ENCODE results near the gene KY. TPM values are rescaled to one million over a fixed set of nuclear protein-coding genes. Genes with fewer than 3 reads are reported as not detected.
A peak's percentile ranks its signal among the peaks of the same experiment; 100 is the strongest.

The KY gene
- total RNA-seq, 1 experiment from 2014 or later = 0.05 TPM

- H3K9me3 ChIP-seq (replicated peaks) = no peaks in the 10 kb centered on the region
- H3K27me3 ChIP-seq (replicated peaks) = no peaks in the 10 kb centered on the region
- H3K4me1 ChIP-seq (replicated peaks) = no peaks in the 10 kb centered on the region
- no peaks in the 10 kb centered on the region for H3K36me3 ChIP-seq
- no peak overlapping the region for H3K27ac ChIP-seq
- no peak overlapping the region for H3K4me3 ChIP-seq
- DNase-seq (ENCODE audit: low read depth in 1 of 2, low spot score in 2 of 2) = peak in 1 of 2 experiments; percentile 19
Observed at GRCh38 chr3:134625885-134626741, 24.7 kb downstream of the KY start.

- H3K27ac ChIP-seq = no peak overlapping the region
- H3K9me3 ChIP-seq (replicated peaks) = no peaks in the 10 kb centered on the region
- no peaks in the 10 kb centered on the region for H3K4me1 ChIP-seq (replicated peaks)
- no peaks in the 10 kb centered on the region for H3K36me3 ChIP-seq
- no peaks in the 10 kb centered on the region for H3K27me3 ChIP-seq (replicated peaks)
- no peak overlapping the region for H3K4me3 ChIP-seq
- peak in 1 of 2 experiments; percentile 20 for DNase-seq (ENCODE audit: low read depth in 1 of 2, low spot score in 2 of 2)
Observed at GRCh38 chr3:134625462-134625861, 25.4 kb downstream of the KY start.

- no peak overlapping the region for H3K27ac ChIP-seq
- no peaks in the 10 kb centered on the region for H3K36me3 ChIP-seq
- no peaks in the 10 kb centered on the region for H3K27me3 ChIP-seq (replicated peaks)
- peak in 1 of 2 experiments; percentile 13 for DNase-seq (ENCODE audit: low read depth in 1 of 2, low spot score in 2 of 2)
- no peaks in the 10 kb centered on the region for H3K4me1 ChIP-seq (replicated peaks)
- H3K9me3 ChIP-seq (replicated peaks) = no peaks in the 10 kb centered on the region
- H3K4me3 ChIP-seq = no peak overlapping the region
Observed at GRCh38 chr3:134624537-134625287, 26.1 kb downstream of the KY start.

GRCh38 chr3:134623615-134624245 lies 27.1 kb downstream of the KY start:
- H3K27ac ChIP-seq = no peak overlapping the region
- no peaks in the 10 kb centered on the region for H3K27me3 ChIP-seq (replicated peaks)
- no peaks in the 10 kb centered on the region for H3K4me1 ChIP-seq (replicated peaks)
- no peak for DNase-seq (ENCODE audit: low read depth in 1 of 2, low spot score in 2 of 2)
- no peaks in the 10 kb centered on the region for H3K36me3 ChIP-seq
- H3K4me3 ChIP-seq = no peak overlapping the region
- H3K9me3 ChIP-seq (replicated peaks) = no peaks in the 10 kb centered on the region

GRCh38 chr3:134622806-134623365 lies 27.9 kb downstream of the KY start:
- no peak for DNase-seq (ENCODE audit: low read depth in 1 of 2, low spot score in 2 of 2)
- H3K9me3 ChIP-seq (replicated peaks) = no peaks in the 10 kb centered on the region

GRCh38 chr3:134621854-134622253 lies 29.0 kb downstream of the KY start:
- Histone ChIP-seq H3K4me1 (replicated peaks) (no peaks in the 10 kb centered on the region), H3K27me3 (replicated peaks) (0 out of 2 replicates have a peak, but pooled peaks cover 4% of the 10 kb centered on the region), H3K27ac (no peak overlapping the region), H3K9me3 (replicated peaks) (no peaks in the 10 kb centered on the region), H3K36me3 (no peaks in the 10 kb centered on the region), H3K4me3 (no peak overlapping the region)
- DNase-seq (ENCODE audit: low read depth in 1 of 2, low spot score in 2 of 2) = no peak

More at GRCh38 chr3:134622806-134623365, 27.9 kb downstream of the KY start:
- Histone ChIP-seq H3K4me1 (replicated peaks) (no peaks in the 10 kb centered on the region), H3K36me3 (no peaks in the 10 kb centered on the region), H3K27me3 (replicated peaks) (no peaks in the 10 kb centered on the region), H3K27ac (no peak overlapping the region), H3K4me3 (no peak overlapping the region)

GRCh38 chr3:134620476-134621115 lies 30.2 kb downstream of the KY start:
- Histone ChIP-seq H3K9me3 (replicated peaks) (no peaks in the 10 kb centered on the region), H3K27ac (no peak overlapping the region), H3K36me3 (no peaks in the 10 kb centered on the region), H3K27me3 (replicated peaks) (0 out of 2 replicates have a peak, but pooled peaks cover 7% of the 10 kb centered on the region), H3K4me1 (replicated peaks) (no peaks in the 10 kb centered on the region), H3K4me3 (no peak overlapping the region)
- DNase-seq (ENCODE audit: low read depth in 1 of 2, low spot score in 2 of 2) = no peak

GRCh38 chr3:134619884-134620445 lies 30.9 kb downstream of the KY start:
- Histone ChIP-seq H3K36me3 (no peaks in the 10 kb centered on the region), H3K4me3 (no peak overlapping the region), H3K9me3 (replicated peaks) (no peaks in the 10 kb centered on the region), H3K27me3 (replicated peaks) (0 out of 2 replicates have a peak, but pooled peaks cover 7% of the 10 kb centered on the region), H3K27ac (no peak overlapping the region), H3K4me1 (replicated peaks) (no peaks in the 10 kb centered on the region)
- DNase-seq (ENCODE audit: low read depth in 1 of 2, low spot score in 2 of 2) = no peak

GRCh38 chr3:134619301-134619615 lies 31.6 kb downstream of the KY start:
- H3K27ac ChIP-seq = no peak overlapping the region
- H3K36me3 ChIP-seq = no peaks in the 10 kb centered on the region
- no peaks in the 10 kb centered on the region for H3K9me3 ChIP-seq (replicated peaks)
- no peak overlapping the region for H3K4me3 ChIP-seq
- DNase-seq (ENCODE audit: low read depth in 1 of 2, low spot score in 2 of 2) = no peak
- no peaks in the 10 kb centered on the region for H3K4me1 ChIP-seq (replicated peaks)
- 0 out of 2 replicates have a peak, but pooled peaks cover 7% of the 10 kb centered on the region for H3K27me3 ChIP-seq (replicated peaks)

- DNase-seq (ENCODE audit: low read depth in 1 of 2, low spot score in 2 of 2) = no peak
- H3K27ac ChIP-seq = no peak overlapping the region
- no peak overlapping the region for H3K4me3 ChIP-seq
- H3K36me3 ChIP-seq = no peaks in the 10 kb centered on the region
- no peaks in the 10 kb centered on the region for H3K9me3 ChIP-seq (replicated peaks)
- no peaks in the 10 kb centered on the region for H3K4me1 ChIP-seq (replicated peaks)
- H3K27me3 ChIP-seq (replicated peaks) = 0 out of 2 replicates have a peak, but pooled peaks cover 7% of the 10 kb centered on the region
Observed at GRCh38 chr3:134618478-134619300, 32.1 kb downstream of the KY start.

GRCh38 chr3:134617608-134618477 lies 33.0 kb downstream of the KY start:
- 0 out of 2 replicates have a peak, but pooled peaks cover 7% of the 10 kb centered on the region for H3K27me3 ChIP-seq (replicated peaks)
- H3K36me3 ChIP-seq = no peaks in the 10 kb centered on the region
- H3K4me3 ChIP-seq = no peak overlapping the region
- no peaks in the 10 kb centered on the region for H3K9me3 ChIP-seq (replicated peaks)
- H3K4me1 ChIP-seq (replicated peaks) = no peaks in the 10 kb centered on the region
- no peak overlapping the region for H3K27ac ChIP-seq
- DNase-seq (ENCODE audit: low read depth in 1 of 2, low spot score in 2 of 2) = no peak

GRCh38 chr3:134615743-134616142 lies 35.1 kb downstream of the KY start:
- DNase-seq (ENCODE audit: low read depth in 1 of 2, low spot score in 2 of 2) = no peak

More at GRCh38 chr3:134615743-134616142, 35.1 kb downstream of the KY start:
- 0 out of 2 replicates have a peak, but pooled peaks cover 7% of the 10 kb centered on the region for H3K27me3 ChIP-seq (replicated peaks)
- H3K36me3 ChIP-seq = no peaks in the 10 kb centered on the region
- no peak overlapping the region for H3K27ac ChIP-seq
- H3K4me1 ChIP-seq (replicated peaks) = no peaks in the 10 kb centered on the region
- no peaks in the 10 kb centered on the region for H3K9me3 ChIP-seq (replicated peaks)
- H3K4me3 ChIP-seq = no peak overlapping the region
